Nephron (organoid): ENCODE measurements around the gene BRD1.
"Not testable (repeated sequence)": the region's sequence is repeated elsewhere in the genome, so short reads cannot be mapped to it uniquely, and the experiment has no call there.

Source experiments
- H3K27ac Mint-ChIP-seq, 3 experiments: 2 replicates each; pipeline ENCODE4 v1.8.0; 2020; ENCODE audit warnings: mixed read lengths in 3 of 3, mild to moderate bottlenecking in 2 of 3, moderate library complexity in 1 of 3
- H3K27me3 Mint-ChIP-seq: 2 replicates; pipeline ENCODE4 v1.8.0; 2021; ENCODE audit warnings: low read depth, mild to moderate bottlenecking, moderate library complexity, mixed read lengths
- H3K36me3 Mint-ChIP-seq: 2 replicates; pipeline ENCODE4 v1.8.0; 2020; ENCODE audit warnings: low read depth, mixed read lengths
- H3K4me1 Mint-ChIP-seq: 2 replicates; pipeline ENCODE4 v1.8.0; 2020; ENCODE audit warnings: mixed read lengths
- H3K4me3 Mint-ChIP-seq, 3 experiments: 2 replicates each; pipeline ENCODE4 v1.8.0; 2020; ENCODE audit warnings: mild to moderate bottlenecking in 3 of 3, mixed read lengths in 3 of 3, moderate library complexity in 2 of 3
- H3K9me3 Mint-ChIP-seq: 2 replicates; pipeline ENCODE4 v1.8.0; 2020; ENCODE audit warnings: mixed read lengths
- TF ChIP-seq, protein P1 (sequence below), 3 experiments: fragments of 200-600 bp; sonication (generic); IDR thresholded peaks; one replicate each; pipeline ENCODE4 v1.5.0; 2021; ENCODE audit warnings: antibody characterized with exemption in 3 of 3; ENCODE audit not compliant: unreplicated experiment in 3 of 3

Gene BRD1

DNA sequence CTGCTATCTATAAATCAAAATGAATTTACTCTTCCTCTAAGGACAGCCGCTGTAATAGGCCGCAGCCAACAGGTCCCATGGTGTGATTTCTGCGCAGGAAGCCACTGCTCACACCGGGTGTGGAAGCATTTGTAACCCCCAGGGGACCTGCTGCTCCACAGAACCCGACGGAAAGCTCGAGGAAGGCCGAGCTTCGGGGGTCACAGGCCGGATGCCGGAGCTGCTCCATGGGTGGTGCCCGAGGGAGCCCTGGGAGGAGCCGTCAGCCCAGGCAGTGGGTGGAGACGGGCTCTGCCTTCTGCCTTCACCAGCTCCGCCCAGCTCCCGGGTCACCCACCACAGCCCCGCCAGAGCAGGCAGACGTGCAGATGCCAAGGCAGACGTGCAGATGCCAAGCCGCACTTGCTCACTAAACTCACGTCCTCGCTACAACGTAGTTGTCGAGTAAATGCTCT, 63.5 kb downstream of the BRD1 start:
- Mint-ChIP-seq H3K4me1 (peaks cover 32% of the 10 kb centered on the region), H3K9me3 (peaks cover 11% of the 10 kb centered on the region), H3K27ac (no peak overlapping the region), H3K27me3 (no peaks in the 10 kb centered on the region), H3K36me3 (peaks cover 6% of the 10 kb centered on the region), H3K4me3 (no peak overlapping the region)
- TF ChIP-seq, protein P1, sequence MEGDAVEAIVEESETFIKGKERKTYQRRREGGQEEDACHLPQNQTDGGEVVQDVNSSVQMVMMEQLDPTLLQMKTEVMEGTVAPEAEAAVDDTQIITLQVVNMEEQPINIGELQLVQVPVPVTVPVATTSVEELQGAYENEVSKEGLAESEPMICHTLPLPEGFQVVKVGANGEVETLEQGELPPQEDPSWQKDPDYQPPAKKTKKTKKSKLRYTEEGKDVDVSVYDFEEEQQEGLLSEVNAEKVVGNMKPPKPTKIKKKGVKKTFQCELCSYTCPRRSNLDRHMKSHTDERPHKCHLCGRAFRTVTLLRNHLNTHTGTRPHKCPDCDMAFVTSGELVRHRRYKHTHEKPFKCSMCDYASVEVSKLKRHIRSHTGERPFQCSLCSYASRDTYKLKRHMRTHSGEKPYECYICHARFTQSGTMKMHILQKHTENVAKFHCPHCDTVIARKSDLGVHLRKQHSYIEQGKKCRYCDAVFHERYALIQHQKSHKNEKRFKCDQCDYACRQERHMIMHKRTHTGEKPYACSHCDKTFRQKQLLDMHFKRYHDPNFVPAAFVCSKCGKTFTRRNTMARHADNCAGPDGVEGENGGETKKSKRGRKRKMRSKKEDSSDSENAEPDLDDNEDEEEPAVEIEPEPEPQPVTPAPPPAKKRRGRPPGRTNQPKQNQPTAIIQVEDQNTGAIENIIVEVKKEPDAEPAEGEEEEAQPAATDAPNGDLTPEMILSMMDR (IDR thresholded peaks at IDR 0.05; ENCODE audit: unreplicated experiment in 3 of 3) = no peak

DNA sequence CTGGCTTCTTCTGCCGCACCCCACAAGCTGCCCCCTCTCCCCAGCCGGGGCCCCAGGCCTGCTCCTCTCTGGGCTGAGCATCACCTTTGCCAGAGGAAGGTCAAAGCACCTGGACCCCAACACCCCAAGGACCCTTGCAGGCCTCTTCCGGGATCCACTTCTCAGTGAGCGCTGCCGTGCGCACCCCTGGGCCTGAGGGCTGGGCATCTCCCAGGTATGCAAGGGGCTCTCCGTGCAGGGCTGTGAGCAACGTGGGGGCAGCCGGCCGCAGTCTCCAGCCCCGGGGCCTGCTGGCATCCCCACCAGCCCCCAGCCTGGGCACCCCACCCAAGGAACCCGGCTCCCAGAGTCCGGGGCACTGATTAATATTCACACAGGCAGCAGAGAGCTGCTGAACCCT, 64.0 kb downstream of the BRD1 start:
- TF ChIP-seq, protein P1 (IDR thresholded peaks at IDR 0.05; ENCODE audit: unreplicated experiment in 3 of 3) = no peak
- Mint-ChIP-seq H3K27ac (no peak overlapping the region), H3K4me3 (no peak overlapping the region), H3K27me3 (no peaks in the 10 kb centered on the region), H3K9me3 (peaks cover 11% of the 10 kb centered on the region), H3K36me3 (peaks cover 6% of the 10 kb centered on the region), H3K4me1 (peaks cover 28% of the 10 kb centered on the region)

DNA sequence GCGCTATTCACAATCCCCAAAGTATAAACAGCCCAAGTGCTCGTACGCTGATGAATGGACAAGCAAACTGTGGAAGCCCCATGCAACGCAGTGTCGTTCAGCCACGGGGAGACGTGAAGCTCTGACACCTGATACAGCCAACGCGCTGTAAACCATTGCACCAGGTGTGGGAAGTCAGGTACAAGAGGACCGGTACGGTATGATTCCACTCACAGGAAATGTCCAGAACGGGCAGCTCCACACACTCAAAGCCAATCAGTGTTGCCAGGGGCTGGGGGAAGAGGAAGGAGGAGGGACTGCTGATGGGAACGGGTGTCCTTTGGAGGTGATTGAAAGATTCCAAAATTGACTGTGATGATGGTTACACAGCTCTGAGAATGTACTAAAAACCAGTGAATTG, 64.5 kb downstream of the BRD1 start:
- no peak overlapping the region for H3K27ac Mint-ChIP-seq
- peaks cover 16% of the 10 kb centered on the region for H3K9me3 Mint-ChIP-seq
- H3K4me1 Mint-ChIP-seq = peaks cover 22% of the 10 kb centered on the region
- H3K4me3 Mint-ChIP-seq = no peak overlapping the region
- no peaks in the 10 kb centered on the region for H3K27me3 Mint-ChIP-seq
- peaks cover 6% of the 10 kb centered on the region for H3K36me3 Mint-ChIP-seq
- TF ChIP-seq, protein P1 (IDR thresholded peaks at IDR 0.05; ENCODE audit: unreplicated experiment in 3 of 3) = no peak

DNA sequence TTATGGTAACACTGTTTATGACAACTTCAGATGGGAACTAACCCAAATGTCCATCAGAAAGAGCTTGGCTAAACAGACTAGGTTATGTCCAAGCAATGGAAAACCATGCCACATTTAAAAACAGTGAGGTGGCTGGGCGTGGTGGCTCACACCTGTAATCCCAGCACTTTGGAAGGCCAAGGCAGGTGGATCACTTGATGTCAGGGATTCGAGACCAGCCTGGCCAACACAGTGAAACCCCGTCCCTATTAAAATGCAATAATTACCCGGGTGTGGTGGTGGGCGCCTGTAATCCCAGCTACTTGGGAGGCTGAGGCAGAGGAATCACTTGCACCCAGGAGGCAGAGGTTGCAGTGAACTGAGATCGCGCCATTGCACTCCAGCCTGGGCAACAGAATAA, 65.1 kb downstream of the BRD1 start:
- H3K9me3 Mint-ChIP-seq = peaks cover 18% of the 10 kb centered on the region
- not testable (repeated sequence) for H3K36me3 Mint-ChIP-seq, H3K27ac Mint-ChIP-seq, H3K27me3 Mint-ChIP-seq, H3K4me3 Mint-ChIP-seq
- H3K4me1 Mint-ChIP-seq = peaks cover 21% of the 10 kb centered on the region

DNA sequence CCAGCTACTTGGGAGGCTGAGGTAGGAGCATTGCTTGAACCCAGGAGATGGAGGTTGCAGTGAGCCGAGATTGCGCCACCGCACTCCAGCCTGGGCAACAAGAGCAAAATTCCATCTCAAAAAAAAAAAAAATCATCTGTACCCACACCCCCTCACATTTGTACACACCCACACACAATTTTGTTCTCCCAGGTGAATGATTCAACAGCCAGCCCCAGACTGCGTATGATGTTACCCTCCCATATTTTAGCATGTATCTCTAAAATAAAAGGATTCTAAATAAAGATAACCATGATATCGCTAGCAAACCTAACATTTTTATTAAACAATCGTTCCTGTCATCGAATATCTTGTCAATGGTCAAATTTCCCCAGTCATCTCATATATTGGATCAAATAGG, 65.8 kb downstream of the BRD1 start:
- no peak overlapping the region for H3K27ac Mint-ChIP-seq
- H3K27me3 Mint-ChIP-seq = peaks cover 3% of the 10 kb centered on the region
- H3K4me3 Mint-ChIP-seq = no peak overlapping the region
- TF ChIP-seq, protein P1 (IDR thresholded peaks at IDR 0.05; ENCODE audit: unreplicated experiment in 3 of 3) = no peak
- peaks cover 11% of the 10 kb centered on the region for H3K9me3 Mint-ChIP-seq
- peaks cover under 1% of the 10 kb centered on the region for H3K36me3 Mint-ChIP-seq
- H3K4me1 Mint-ChIP-seq = peaks cover 15% of the 10 kb centered on the region

DNA sequence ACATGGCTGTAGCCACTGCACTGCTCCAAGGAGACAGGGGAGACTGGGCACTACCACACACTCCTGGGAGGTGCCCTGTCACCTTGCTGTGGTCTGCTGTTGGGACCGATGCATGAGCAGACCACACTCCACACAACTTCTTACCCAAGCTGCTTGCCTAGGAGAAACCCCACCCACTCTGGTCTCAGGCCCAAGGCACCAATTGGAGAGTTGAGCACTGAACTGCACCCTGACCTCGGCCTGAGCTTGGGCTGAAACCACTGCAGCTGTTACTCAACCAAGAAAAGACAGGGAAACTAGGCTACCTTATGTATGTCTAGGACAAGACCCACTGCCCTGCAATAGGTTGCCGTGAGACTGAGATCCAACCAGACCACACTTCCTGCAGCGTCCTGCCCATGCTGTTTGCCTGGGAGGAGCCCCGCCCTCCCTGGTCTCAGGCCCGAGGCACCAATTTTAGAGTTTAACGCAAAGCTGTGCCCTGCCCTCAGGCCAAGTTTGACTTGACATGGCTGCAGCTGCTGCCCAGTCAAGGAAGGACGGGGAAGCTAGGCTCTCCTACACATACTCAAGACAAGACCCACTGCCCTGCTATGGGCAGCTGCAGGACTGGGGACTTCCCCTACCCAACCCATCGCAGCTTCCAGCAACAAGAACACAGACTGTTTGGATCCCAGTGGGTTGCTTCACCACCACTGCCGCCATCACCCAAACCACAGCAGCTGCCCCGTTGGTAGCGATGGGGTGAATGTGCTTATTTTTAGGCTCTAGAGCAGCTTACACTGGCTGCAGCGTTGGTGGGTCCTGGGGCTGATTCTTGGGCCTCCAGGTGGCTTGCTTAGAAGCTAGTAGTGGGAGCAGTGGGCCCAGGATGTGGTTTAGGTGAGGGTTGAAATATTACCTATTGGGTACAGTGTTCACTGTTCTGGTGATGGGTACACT, 66.8 kb downstream of the BRD1 start:
- H3K27me3 Mint-ChIP-seq = peaks cover 5% of the 10 kb centered on the region
- TF ChIP-seq, protein P1 (IDR thresholded peaks at IDR 0.05; ENCODE audit: unreplicated experiment in 3 of 3) = no peak
- peaks cover 10% of the 10 kb centered on the region for H3K4me1 Mint-ChIP-seq
- no peaks in the 10 kb centered on the region for H3K36me3 Mint-ChIP-seq
- H3K27ac Mint-ChIP-seq = no peak overlapping the region
- H3K4me3 Mint-ChIP-seq = no peak overlapping the region
- H3K9me3 Mint-ChIP-seq = peaks cover 6% of the 10 kb centered on the region
